A673 (cell line): ENCODE data around the gene DLX5.

Experiments
- EZH2 ChIP-seq: fragments of 200-600 bp; sonication (generic); IDR thresholded peaks from 2 replicates; pipeline ENCODE4 v1.6.1; 2017; ENCODE audit warnings: borderline replicate concordance, low read depth, mild to moderate bottlenecking, mixed read lengths, antibody characterized with exemption, low read length; ENCODE audit not compliant: poor library complexity, severe bottlenecking
- TF ChIP-seq, protein P1 (sequence below): fragments of 300-800, 200-600 bp; sonication (generic); conservative IDR thresholded peaks from 2 replicates; pipeline ENCODE4 v1.5.1; 2017; ENCODE audit warnings: low read depth, mild to moderate bottlenecking, antibody characterized with exemption, low read length, moderate library complexity, mixed read lengths

DNA sequence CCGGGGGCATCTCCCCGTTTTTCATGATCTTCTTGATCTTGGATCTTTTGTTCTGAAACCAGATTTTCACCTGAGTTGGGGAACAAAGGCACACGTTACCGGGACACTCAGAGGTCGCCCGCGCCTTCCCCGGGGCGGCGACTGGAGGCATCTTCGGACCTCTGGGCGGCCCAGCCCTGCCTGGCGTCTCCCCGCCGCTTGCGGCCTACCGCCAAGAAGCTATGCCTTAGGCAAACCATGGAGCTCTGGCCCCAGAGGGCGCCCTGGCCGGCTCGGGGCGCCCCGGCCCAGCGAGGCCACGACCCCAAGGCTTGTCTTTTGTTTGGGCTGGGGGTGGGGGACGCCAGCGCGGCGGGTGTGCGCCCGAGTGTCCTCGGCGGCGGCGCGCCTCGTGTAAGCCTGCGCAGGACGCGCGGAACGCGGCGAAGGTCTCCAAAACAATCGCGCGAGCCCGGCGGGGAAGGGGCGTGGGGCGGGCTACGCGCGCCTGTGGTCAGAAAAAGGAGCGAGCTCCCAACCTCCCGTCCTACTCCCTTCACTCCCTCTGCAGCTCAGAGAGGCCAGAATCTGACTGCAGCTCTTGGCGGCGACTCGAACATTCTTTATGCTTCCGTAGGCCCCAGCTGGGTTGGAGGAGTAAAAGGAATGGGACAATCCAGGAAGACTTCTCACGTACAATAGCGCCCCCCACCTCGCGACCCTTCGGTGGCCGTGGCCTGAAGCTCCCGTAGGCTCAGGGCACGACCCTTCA, 3.5 kb downstream of the DLX5 start:
- TF ChIP-seq, protein P1, sequence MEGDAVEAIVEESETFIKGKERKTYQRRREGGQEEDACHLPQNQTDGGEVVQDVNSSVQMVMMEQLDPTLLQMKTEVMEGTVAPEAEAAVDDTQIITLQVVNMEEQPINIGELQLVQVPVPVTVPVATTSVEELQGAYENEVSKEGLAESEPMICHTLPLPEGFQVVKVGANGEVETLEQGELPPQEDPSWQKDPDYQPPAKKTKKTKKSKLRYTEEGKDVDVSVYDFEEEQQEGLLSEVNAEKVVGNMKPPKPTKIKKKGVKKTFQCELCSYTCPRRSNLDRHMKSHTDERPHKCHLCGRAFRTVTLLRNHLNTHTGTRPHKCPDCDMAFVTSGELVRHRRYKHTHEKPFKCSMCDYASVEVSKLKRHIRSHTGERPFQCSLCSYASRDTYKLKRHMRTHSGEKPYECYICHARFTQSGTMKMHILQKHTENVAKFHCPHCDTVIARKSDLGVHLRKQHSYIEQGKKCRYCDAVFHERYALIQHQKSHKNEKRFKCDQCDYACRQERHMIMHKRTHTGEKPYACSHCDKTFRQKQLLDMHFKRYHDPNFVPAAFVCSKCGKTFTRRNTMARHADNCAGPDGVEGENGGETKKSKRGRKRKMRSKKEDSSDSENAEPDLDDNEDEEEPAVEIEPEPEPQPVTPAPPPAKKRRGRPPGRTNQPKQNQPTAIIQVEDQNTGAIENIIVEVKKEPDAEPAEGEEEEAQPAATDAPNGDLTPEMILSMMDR, result peak; percentile 10; the same call in 1 of the 2 replicates
- no peak for TF ChIP-seq EZH2
